Neural cell (in vitro differentiated cells): ENCODE measurements around the gene STEAP1B. TPM values are rescaled to one million over a fixed set of nuclear protein-coding genes. Genes with fewer than 3 reads are reported as not detected.

Experiments used
- H2AFZ ChIP-seq: fragments of 200-600, 300-800 bp; sonication (generic), shearing (Covaris generic); 2 replicates; pipeline ENCODE4 v1.6.0; 2014; ENCODE audit warnings: low read depth, mild to moderate bottlenecking, antibody characterized with exemption, low read length, moderate library complexity
- H3F3A ChIP-seq: fragments of 200-600 bp; shearing (Covaris generic); 2 replicates; pipeline ENCODE4 v1.6.1; 2016; ENCODE audit warnings: mild to moderate bottlenecking, moderate library complexity, mixed read lengths, antibody characterized with exemption, low read length; ENCODE audit not compliant: insufficient read depth, poor library complexity, severe bottlenecking
- H3K27ac ChIP-seq: fragments of 200-600, 300-800 bp; sonication (generic), shearing (Covaris generic); 2 replicates; pipeline ENCODE4 v1.5.1; 2014; ENCODE audit warnings: mild to moderate bottlenecking, low read length, moderate library complexity
- H3K27me3 ChIP-seq: fragments of 300-800, 200-600 bp; sonication (generic), shearing (Covaris generic); 2 replicates; pipeline ENCODE4 v1.6.0; 2014; ENCODE audit warnings: mild to moderate bottlenecking, low read depth, low read length, moderate library complexity; ENCODE audit not compliant: insufficient read depth
- H3K36me3 ChIP-seq: fragments of 300-800, 200-600 bp; sonication (generic), shearing (Covaris generic); 2 replicates; pipeline ENCODE4 v1.5.1; 2014; ENCODE audit warnings: mild to moderate bottlenecking, antibody characterized with exemption, low read length, moderate library complexity; ENCODE audit not compliant: insufficient read depth
- H3K4me2 ChIP-seq: fragments of 300-800, 200-600 bp; sonication (generic), shearing (Covaris generic); 2 replicates; pipeline ENCODE4 v1.6.0; 2014; ENCODE audit warnings: mild to moderate bottlenecking, low read length
- H3K4me3 ChIP-seq: fragments of 300-800, 200-600 bp; sonication (generic), shearing (Covaris generic); 2 replicates; pipeline ENCODE4 v1.5.1; 2014; ENCODE audit warnings: mild to moderate bottlenecking, low read length, moderate library complexity
- H3K79me2 ChIP-seq: fragments of 200-600 bp; shearing (Covaris generic); replicated peaks from 2 replicates; pipeline ENCODE4 v1.6.0; 2014; ENCODE audit warnings: mild to moderate bottlenecking, low read length, moderate library complexity; ENCODE audit not compliant: insufficient read depth
- H3K9ac ChIP-seq: fragments of 300-800, 200-600 bp; sonication (generic), shearing (Covaris generic); 2 replicates; pipeline ENCODE4 v1.6.1; 2016; ENCODE audit warnings: mild to moderate bottlenecking, low read length, mixed read lengths
- H3K9me2 ChIP-seq: fragments of 200-600 bp; shearing (Covaris generic); 2 replicates; pipeline ENCODE4 v1.6.1; 2016; ENCODE audit warnings: mild to moderate bottlenecking, low read length, mixed read lengths; ENCODE audit not compliant: insufficient read depth
- H3K9me3 ChIP-seq: fragments of 200-600, 300-800 bp; sonication (generic), shearing (Covaris generic); 2 replicates; pipeline ENCODE4 v1.6.1; 2016; ENCODE audit warnings: mild to moderate bottlenecking, mixed run types, low read length, moderate library complexity, mixed read lengths
- H4K20me1 ChIP-seq: fragments of 200-600 bp; shearing (Covaris generic); 2 replicates; pipeline ENCODE4 v1.6.1; 2016; ENCODE audit warnings: mild to moderate bottlenecking, mixed run types; ENCODE audit not compliant: insufficient read depth
- CTCF ChIP-seq: fragments of 450-650 bp; IDR thresholded peaks from 2 replicates; pipeline ENCODE4 v1.5.1; 2014; ENCODE audit warnings: antibody characterized with exemption, mild to moderate bottlenecking, moderate library complexity; ENCODE audit not compliant: poor library complexity, severe bottlenecking
- EP300 ChIP-seq: fragments of 450-650 bp; conservative IDR thresholded peaks from 2 replicates; pipeline ENCODE4 v1.6.1; 2014; ENCODE audit warnings: antibody characterized with exemption, mild to moderate bottlenecking, moderate library complexity; ENCODE audit not compliant: poor library complexity, severe bottlenecking
- EZH2 ChIP-seq: fragments of 200-600, 300-800 bp; shearing (Covaris generic), sonication (generic); IDR thresholded peaks from 2 replicates; pipeline ENCODE4 v1.6.1; 2014; ENCODE audit warnings: antibody characterized with exemption, low read length, borderline replicate concordance, mild to moderate bottlenecking; ENCODE audit not compliant: insufficient read depth, poor library complexity, severe bottlenecking
- MXI1 ChIP-seq: fragments of 450-650 bp; conservative IDR thresholded peaks from 2 replicates; pipeline ENCODE4 v1.6.1; 2014; ENCODE audit warnings: antibody characterized with exemption, mild to moderate bottlenecking; ENCODE audit not compliant: poor library complexity, severe bottlenecking
- POLR2AphosphoS5 ChIP-seq: IDR thresholded peaks from 2 replicates; pipeline ENCODE4 v1.6.1; 2012
- RAD21 ChIP-seq: fragments of 450-650 bp; conservative IDR thresholded peaks from 2 replicates; pipeline ENCODE4 v1.6.1; 2014; ENCODE audit warnings: antibody characterized with exemption, mild to moderate bottlenecking, moderate library complexity
- SMC3 ChIP-seq: fragments of 450-650 bp; conservative IDR thresholded peaks from 2 replicates; pipeline ENCODE4 v1.6.1; 2014; ENCODE audit warnings: antibody characterized with exemption, mild to moderate bottlenecking, moderate library complexity; ENCODE audit not compliant: poor library complexity
- TAF1 ChIP-seq: IDR thresholded peaks from 2 replicates; pipeline ENCODE4 v1.6.1; 2012; ENCODE audit warnings: low read depth
- polyA plus RNA-seq: library from polyadenylated mRNA; depleted of rRNA; stranded (reverse); fragments of >200 nt; gene quantifications from 2 replicates; pipeline ENCODE4 v1.2.3, GENCODE V29; 2014
- TF ChIP-seq, protein P1 (sequence below): IDR thresholded peaks from 2 replicates; pipeline ENCODE4 v1.6.1; 2012; ENCODE audit warnings: borderline replicate concordance

The STEAP1B gene
- polyA plus RNA-seq, 1 donor from 2014 or later: 0.51 TPM

GRCh38 chr7:22442882-22443369 is 57.1 kb downstream of the STEAP1B start:
- TF ChIP-seq RAD21 (no peak), POLR2AphosphoS5 (no peak), CTCF (no peak), MXI1 (no peak), EZH2 (no peak), TAF1 (no peak), SMC3 (no peak), EP300 (no peak)
- TF ChIP-seq, protein P1, sequence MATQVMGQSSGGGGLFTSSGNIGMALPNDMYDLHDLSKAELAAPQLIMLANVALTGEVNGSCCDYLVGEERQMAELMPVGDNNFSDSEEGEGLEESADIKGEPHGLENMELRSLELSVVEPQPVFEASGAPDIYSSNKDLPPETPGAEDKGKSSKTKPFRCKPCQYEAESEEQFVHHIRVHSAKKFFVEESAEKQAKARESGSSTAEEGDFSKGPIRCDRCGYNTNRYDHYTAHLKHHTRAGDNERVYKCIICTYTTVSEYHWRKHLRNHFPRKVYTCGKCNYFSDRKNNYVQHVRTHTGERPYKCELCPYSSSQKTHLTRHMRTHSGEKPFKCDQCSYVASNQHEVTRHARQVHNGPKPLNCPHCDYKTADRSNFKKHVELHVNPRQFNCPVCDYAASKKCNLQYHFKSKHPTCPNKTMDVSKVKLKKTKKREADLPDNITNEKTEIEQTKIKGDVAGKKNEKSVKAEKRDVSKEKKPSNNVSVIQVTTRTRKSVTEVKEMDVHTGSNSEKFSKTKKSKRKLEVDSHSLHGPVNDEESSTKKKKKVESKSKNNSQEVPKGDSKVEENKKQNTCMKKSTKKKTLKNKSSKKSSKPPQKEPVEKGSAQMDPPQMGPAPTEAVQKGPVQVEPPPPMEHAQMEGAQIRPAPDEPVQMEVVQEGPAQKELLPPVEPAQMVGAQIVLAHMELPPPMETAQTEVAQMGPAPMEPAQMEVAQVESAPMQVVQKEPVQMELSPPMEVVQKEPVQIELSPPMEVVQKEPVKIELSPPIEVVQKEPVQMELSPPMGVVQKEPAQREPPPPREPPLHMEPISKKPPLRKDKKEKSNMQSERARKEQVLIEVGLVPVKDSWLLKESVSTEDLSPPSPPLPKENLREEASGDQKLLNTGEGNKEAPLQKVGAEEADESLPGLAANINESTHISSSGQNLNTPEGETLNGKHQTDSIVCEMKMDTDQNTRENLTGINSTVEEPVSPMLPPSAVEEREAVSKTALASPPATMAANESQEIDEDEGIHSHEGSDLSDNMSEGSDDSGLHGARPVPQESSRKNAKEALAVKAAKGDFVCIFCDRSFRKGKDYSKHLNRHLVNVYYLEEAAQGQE: no peak
- Histone ChIP-seq H3K9me3 (no peaks in the 10 kb centered on the region), H3K36me3 (no peaks in the 10 kb centered on the region), H3K27ac (no peak overlapping the region), H3K27me3 (no peaks in the 10 kb centered on the region), H3K9me2 (no peaks in the 10 kb centered on the region), H3F3A (no peaks in the 10 kb centered on the region), H4K20me1 (no peaks in the 10 kb centered on the region), H3K4me2 (no peak overlapping the region), H3K79me2 (no peaks in the 10 kb centered on the region), H3K4me3 (no peak overlapping the region), H3K9ac (no peak overlapping the region), H2AFZ (no peak overlapping the region)

- no peaks in the 10 kb centered on the region for H3K9me3 ChIP-seq
- H3K36me3 ChIP-seq: no peaks in the 10 kb centered on the region
- no peaks in the 10 kb centered on the region for H3K27me3 ChIP-seq
- H3K27ac ChIP-seq: no peak overlapping the region
- H3K79me2 ChIP-seq: no peaks in the 10 kb centered on the region
- H3K9me2 ChIP-seq: no peaks in the 10 kb centered on the region
- no peak overlapping the region for H3K4me3 ChIP-seq
- H3F3A ChIP-seq: no peaks in the 10 kb centered on the region
- no peaks in the 10 kb centered on the region for H4K20me1 ChIP-seq
- no peak overlapping the region for H2AFZ ChIP-seq
- no peak for TF ChIP-seq RAD21
- no peak for TF ChIP-seq POLR2AphosphoS5
- no peak for TF ChIP-seq TAF1
- no peak for TF ChIP-seq EZH2
- TF ChIP-seq EP300: no peak
- TF ChIP-seq MXI1: no peak
- no peak for TF ChIP-seq CTCF
- TF ChIP-seq, protein P1: no peak
- TF ChIP-seq SMC3: no peak
- no peak overlapping the region for H3K9ac ChIP-seq
- no peak overlapping the region for H3K4me2 ChIP-seq
Observed at GRCh38 chr7:22442187-22442881, 57.7 kb downstream of the STEAP1B start.
